Prostate gland (tissue), 2 donors: ENCODE results near the gene TUBGCP5.

Experiments
- POLR2A ChIP-seq: fragments of 450-650 bp; IDR thresholded peaks from one replicate; pipeline ENCODE4 v1.6.1; 2016; ENCODE audit warnings: antibody characterized with exemption, mild to moderate bottlenecking
- TF ChIP-seq, protein P1 (sequence below), 4 experiments: fragments of 200-600 bp in 2 of 4; fragments of 450-650 bp in 2 of 4; sonication (generic) in 2 of 4; IDR thresholded peaks; 1 replicate in 3 of 4; 2 replicates in 1 of 4; pipeline ENCODE4 v1.5.1; 2016 to 2019; ENCODE audit warnings: antibody characterized with exemption in 4 of 4, mild to moderate bottlenecking in 2 of 4, moderate library complexity in 2 of 4

DNA sequence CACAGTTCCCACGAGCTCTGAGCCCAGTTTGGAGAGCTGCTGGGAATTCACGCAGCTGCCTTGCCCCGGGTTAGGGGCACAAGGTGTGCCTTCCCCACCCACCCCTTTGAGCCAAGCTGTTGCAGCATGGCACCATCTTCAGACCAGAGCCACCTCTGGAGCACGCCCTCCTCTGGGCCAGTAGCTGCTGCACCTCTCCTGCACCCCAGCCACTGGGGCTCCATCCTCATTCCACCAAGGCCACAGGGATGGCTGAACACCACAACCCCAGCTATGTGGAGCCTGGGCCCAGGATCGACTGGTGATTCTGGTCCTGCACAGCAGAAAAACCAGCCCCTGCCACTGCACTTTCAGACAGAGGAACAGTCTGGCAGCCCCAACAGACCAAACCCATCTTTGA lies 25.7 kb downstream of the TUBGCP5 start:
- TF ChIP-seq, protein P1, sequence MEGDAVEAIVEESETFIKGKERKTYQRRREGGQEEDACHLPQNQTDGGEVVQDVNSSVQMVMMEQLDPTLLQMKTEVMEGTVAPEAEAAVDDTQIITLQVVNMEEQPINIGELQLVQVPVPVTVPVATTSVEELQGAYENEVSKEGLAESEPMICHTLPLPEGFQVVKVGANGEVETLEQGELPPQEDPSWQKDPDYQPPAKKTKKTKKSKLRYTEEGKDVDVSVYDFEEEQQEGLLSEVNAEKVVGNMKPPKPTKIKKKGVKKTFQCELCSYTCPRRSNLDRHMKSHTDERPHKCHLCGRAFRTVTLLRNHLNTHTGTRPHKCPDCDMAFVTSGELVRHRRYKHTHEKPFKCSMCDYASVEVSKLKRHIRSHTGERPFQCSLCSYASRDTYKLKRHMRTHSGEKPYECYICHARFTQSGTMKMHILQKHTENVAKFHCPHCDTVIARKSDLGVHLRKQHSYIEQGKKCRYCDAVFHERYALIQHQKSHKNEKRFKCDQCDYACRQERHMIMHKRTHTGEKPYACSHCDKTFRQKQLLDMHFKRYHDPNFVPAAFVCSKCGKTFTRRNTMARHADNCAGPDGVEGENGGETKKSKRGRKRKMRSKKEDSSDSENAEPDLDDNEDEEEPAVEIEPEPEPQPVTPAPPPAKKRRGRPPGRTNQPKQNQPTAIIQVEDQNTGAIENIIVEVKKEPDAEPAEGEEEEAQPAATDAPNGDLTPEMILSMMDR (IDR thresholded peaks at IDR 0.05) = no peak
- TF ChIP-seq POLR2A = no peak
